HL-60 (cell line): ENCODE data around the gene PRKAG2.

Experiments used
- CTCF ChIP-seq: IDR thresholded peaks from one replicate; pipeline ENCODE4 v1.5.1; 2011; ENCODE audit warnings: low read length, control low read depth, inconsistent platforms; ENCODE audit not compliant: insufficient read depth
- POLR2AphosphoS5 ChIP-seq: IDR thresholded peaks from 2 replicates; pipeline ENCODE4 v1.6.1; 2012; ENCODE audit warnings: low read depth
- REST ChIP-seq: IDR thresholded peaks from 2 replicates; pipeline ENCODE4 v1.6.1; 2012; ENCODE audit warnings: low read depth; ENCODE audit not compliant: insufficient replicate concordance

- no peak for TF ChIP-seq CTCF
- no peak for TF ChIP-seq POLR2AphosphoS5
- no peak for TF ChIP-seq REST
Observed at GRCh38 chr7:151840088-151840910, 36.6 kb downstream of the PRKAG2 start.
